Activated CD4-positive, alpha-beta T cell treated with anti-CD3 and anti-CD28 coated beads, Interleukin-2, amount 50 U/mL, for 4 hours (primary cell): ENCODE data around the gene PTPRT.

Experiments
- DNase-seq, 2 experiments: peaks; one replicate each; pipeline ENCODE4 v3.0.0-alpha.2; 2020

PTPRT gene

DNA sequence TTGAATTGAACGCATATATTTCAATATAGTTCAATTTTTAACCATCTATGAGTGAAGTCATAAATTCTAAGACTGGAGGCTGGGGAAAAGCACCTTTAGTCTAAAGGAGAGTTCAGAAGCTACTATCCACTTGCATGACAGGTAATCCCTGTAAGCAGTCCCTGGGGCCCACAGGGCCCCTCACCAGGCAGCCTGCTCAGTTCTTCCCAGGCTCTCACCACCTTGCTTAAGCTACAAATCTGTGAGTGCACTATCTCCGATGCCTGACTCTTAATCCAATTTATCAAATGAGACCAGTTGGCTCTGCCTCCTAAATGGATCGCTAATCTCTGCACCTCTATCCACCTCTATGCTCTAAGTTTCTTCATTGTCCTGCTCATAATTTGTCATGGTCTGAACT is 413.8 kb downstream of the PTPRT start:
- no peak for DNase-seq

DNA sequence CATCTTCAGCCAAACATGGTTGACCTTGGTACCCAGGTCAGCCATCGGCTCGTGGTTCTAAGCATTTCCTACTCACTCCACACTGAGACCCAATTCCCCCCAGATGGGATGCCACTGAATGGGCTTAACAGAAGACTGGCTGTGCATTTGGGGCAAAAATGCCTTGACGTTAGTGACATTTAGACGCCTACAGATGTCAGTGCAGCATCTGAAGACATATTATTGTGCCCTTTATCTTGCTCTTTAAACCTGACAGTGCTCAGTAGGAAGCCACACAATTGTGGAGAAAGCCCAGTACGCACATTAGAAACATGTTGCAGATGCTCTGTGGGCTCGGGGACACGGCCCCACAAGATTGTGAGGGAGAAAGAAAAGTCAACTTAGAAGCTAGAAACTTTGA is 414.7 kb downstream of the PTPRT start:
- no peak for DNase-seq

DNA sequence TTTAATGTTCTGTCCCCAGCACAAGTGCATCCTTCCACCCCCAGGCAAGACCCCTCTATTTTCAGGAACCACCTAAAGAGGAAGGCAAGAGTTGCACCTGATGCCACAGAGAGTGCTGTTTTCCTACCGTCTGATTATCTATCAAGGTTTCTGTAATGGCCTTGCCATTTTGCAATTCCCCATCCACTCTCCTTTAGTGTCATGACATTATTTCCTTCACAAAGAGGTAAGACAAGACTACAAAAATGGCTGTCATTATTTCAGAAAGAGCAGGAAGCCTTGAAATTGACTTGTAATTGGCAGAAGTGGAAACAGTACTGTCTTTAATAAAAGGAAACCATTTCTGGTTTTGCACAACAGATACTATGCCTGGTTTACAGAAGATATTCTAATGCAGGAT is 426.7 kb downstream of the PTPRT start:
- DNase-seq: no peak

DNA sequence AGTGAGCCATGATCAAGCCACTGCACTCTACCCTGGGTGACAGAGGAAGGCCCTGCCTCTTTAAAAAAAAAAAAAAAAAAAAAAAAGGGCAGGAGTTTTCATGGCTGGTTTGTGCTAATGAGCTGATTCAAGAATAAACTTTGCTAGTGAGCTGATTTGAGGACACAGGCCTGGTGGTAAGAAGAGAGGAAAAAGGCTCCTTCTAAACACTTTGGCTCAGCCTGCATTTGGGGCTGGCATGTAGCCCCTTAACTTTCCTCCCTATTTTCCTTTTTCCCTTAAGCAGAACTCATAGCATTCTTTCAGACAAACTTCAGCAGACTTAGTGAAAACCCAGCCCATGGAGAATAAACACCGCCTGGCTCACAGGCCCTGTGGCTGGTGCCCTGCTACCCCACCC is 432.7 kb downstream of the PTPRT start:
- DNase-seq: no peak

DNA sequence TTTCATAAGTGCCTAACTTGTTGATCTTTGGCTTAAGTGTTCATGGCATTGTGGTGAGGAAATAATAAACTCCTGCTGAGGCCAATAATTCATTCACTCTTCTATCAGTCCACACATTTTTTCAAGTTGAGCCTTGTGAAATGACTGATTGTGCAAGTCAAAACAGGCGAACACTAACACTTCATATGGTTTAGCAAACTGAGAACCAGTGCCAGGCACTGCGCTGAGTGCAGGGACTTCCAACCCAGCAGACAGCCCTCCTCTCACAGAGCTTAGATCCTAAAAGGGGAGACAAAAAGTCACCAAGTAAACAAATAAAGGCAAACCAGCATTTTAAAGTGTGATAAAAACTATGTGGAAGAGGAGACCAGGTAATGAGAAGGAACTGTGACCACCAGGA is 435.0 kb downstream of the PTPRT start:
- DNase-seq: no peak

DNA sequence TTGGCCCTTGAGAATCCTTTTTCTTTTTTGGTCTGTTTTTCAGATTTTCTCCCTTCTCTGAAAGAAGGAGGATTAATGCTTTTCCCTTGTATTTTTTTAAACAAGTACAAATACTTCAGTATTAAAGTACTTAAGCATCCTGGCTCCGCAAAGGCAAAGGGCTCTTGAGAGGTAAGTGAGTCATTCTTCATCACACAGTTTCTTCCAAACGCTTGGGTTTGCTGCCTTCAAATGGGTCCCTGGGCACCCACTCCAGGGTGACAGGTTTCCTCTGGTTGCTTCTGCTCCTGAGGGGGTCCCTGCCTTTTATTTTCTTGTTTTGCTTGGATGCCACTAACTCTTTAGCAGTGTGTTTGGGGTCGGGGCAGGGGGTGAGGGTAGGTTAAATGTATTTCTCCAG is 437.1 kb downstream of the PTPRT start:
- DNase-seq: no peak

DNA sequence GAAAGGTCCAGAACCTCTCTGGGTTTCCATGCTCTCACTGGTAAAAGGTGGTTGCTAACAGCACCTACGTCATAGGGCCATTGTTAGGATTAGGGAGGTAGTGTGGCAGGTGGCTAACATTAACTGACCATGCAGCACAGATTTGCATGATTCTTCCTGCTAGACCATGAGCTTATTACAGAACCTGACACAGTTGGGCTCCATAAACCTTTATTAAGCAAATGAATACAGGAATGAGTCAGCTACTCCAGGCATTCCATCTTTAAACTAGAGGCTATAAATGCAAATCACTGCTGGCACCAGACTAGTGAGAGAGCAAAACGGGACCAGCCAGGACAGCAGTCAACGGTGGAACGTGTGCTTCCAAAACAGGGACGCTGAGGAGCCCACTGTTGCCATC is 440.1 kb downstream of the PTPRT start:
- no peak for DNase-seq

- DNase-seq: no peak
Observed at GRCh38 chr20:42747765-42748411, 441.8 kb downstream of the PTPRT start.

DNA sequence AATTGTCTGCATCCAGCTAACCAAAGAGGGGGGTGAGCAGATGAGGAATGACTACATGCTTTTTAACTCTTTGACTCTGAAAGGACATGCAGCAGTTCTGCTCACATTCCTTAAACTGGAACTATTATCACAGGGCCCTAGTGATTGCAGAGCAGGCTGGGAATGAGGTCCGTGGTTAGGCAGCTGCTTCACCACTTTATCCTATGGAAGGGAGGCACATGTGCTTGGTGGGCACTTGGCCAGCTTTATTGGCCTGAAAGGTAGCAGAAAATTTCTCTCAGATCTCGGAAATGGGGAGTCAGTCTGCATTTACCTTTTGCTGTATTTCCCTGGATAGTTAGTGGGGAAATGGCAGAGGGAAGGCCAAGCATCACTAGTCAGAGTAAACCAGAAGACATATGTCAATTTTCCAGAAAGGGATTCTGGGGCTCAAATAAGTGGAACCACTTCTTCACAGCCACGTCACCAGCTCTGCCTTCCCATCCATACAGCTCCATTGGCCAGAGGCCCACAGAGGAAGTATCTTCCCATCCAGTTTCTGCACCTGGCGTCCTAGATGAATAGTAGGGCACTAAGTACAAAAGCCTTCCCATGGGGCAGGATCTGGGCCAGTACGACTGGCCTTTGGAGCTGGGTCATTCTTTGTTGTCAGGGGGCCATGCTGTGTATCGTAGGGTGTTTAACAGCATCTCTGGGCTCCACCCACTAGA is 444.8 kb downstream of the PTPRT start:
- no peak for DNase-seq

DNA sequence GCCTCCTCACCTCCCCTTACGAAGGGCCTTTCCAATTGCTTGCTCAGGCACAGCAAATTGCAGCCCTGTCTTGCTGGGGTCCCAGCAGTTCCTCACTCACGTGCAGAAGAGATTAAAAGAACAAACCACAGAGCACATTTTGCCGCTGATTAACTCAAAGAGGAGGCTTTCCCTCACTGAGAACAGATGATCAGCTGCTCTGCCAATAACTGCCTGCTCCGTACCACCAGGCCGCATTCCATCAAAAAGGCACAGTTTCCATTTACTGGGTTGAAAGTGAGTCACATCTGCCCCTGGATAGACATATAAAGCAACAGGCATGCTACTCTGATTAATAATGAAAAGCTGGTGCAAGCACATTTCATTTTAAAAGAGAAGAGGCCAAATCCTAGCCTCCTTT is 446.8 kb downstream of the PTPRT start:
- DNase-seq: no peak

DNA sequence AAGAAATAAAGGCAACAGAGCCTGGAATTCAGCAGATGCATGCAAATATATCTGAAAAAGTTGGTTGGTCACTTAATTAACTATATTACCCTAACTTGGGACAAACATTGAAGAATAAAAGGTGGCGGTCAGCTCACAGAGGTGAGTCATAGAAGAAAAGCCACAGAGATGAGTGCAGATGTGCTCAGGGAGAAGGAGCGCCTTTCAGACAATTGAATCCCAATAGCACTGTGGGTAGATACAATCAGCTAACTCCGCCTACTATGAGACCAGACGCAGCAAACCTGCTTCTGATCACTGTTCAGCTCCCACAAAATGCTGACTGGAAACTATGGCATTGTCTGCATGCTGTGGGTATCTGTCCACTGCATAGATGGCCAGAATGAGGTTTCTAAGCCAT is 447.8 kb downstream of the PTPRT start:
- DNase-seq: no peak

DNA sequence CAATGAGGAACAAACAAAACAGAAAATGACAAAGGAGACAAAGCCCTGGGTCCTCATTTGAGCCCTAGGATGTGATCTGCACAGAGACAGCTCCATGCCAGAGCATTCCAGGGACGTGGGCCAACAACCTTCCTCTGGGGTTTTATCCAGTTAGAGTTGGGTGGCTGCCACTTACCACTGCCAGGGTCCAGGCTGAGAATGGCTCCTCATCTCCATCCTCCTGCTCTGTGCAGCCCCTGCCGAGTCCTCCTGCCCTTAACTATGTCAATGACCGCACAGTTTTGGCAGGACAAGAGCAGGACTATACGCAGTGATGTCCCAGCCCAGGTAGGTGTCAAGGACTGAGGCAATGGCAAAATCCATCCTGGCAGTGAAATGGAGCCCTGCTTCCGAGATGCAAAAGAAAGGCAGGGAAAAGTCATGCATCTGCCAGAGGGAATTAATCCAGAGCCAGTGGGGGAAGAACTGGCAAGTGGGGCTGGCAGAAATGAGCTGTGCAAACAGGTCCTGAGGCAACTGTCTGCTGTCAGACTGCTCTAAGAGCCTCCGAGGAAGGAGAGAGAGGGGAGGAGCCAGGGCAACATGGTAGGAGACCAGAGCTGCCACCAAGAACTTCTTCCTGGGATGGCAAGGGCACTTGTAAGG is 449.4 kb downstream of the PTPRT start:
- no peak for DNase-seq

DNA sequence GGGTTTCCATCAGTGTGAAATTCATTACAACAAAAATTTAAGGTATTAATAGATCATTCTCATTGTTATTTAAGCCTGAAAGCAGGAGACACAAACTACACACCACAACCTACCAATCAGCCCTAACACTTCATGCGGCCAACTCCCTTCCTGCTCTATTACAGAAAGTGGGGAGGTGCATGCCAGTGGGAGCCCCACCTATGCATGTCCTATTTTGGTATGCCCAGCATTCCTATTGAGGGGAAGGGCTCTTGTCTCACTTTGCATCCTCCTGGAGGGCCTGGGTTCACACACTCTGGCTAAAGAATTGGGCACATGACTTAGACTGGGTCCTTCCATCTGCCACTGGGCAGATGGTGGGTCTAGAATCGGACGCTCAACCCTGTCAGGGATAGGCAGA is 450.0 kb downstream of the PTPRT start:
- DNase-seq: no peak

DNA sequence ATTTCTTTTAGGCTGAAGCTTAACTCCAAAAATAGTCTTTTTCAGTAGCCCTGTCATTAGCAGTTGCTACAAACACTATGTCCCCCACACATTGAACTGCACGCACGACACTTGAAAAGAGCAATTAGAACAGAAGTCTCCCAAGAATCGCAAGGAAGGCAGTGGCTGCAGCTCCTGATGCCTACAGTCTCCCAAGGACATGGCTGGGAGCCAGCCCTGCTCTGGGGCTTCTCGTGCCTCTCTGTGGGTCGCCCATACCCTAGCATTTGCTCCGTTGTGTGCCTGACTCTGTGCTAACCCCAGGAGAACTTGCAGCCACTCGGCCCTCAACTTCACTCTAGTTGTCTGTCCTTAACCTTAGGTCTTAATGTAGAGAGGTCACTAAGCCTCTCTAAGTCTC is 454.2 kb downstream of the PTPRT start:
- no peak for DNase-seq

GRCh38 chr20:42734660-42735368 is 454.9 kb downstream of the PTPRT start:
- DNase-seq: no peak

- DNase-seq: no peak
Observed at GRCh38 chr20:42721923-42722322, 467.8 kb downstream of the PTPRT start.

DNA sequence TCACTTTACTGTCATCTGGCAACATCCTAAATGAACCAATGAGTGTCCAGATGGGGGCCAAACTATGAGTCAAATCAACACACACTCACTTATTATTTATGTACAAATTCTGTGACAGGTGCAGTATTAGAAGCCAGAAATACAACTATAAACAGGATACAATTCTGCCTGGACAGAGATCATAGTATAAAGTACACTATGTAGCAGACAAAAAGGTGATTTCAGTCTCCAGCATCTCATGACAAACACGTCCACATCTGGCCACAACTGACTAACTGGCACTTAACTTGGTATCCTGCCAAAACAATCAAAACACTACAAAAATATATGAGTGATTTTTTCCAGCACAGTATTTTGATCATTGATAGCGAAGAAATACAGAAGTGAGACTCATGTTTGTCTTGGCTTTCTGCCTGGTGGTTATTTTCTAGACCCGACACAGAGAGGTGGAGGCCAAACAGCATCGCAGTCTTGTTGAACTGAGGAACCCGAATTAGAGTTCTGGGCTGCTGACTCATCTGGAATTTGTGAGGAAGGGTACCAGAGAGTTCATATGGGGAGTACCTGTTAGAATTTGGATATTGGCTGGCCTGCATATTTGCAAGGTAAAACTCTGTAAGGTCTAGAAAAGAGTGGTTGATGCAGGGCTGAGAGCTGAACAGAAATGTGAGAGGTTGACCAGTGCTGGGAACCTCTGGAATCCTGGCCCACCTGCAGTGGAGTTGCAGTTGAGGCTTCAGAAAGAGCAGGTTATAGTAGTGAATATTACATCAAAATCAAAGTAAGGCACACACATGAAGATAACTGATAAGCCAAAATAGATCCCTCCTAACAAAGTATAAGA is 475.2 kb downstream of the PTPRT start:
- no peak for DNase-seq

- no peak for DNase-seq
Observed at GRCh38 chr20:42708266-42708665, 481.4 kb downstream of the PTPRT start.

DNA sequence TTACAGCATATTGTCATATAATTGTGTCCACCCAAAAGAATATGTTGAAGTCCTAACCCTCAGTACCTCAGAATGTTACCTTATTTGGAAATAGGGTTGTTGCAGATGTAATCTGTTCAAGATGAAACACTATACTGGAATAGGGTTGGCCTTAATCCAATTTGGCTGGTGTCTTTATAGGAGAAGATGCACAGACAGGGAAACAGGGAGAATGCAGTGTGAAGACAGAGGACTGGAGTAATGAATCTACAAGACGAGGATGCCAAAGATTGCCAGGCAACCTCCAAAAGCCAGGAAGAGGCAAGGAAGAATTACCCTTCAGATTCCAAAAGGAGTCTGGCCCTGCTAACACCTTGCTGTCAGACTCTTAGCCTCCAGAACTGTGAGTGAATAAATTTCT is 482.9 kb downstream of the PTPRT start:
- no peak for DNase-seq

DNA sequence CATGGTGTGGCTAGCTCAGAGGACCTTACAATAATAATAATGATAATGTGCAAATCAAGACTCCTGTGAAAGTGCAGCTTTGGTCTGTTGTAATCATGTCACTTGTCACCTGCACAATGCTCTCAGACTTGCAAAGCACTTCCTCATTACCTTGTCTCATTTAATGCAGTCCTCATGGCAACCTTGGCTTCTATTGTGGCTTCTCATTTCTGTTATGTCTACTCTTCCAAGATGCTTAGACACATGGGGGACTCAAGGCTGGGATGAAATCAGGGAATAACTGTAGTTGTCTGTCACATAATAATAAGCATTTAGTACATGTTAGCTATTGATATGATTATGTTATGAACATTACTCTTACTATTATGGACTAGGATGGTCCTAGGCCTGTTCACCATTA is 484.2 kb downstream of the PTPRT start:
- no peak for DNase-seq

DNA sequence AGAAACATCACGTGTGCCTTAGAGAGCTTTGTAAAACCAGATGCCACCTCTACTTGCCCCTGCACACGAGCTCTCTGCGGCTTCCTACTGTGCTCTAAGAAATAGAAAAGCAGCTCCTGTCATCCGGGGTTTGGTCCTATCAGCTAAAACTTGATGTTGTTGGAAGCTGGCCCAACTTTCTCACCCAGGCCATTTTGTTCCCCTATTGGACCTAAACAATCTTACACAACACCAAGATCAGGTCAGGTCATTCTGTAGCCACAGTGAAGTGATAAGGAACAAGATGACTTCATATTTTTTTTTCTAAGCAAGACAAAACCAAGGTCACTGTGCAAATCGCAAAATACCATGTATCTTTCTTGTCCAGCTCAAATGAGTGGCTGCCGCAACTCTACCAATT is 486.0 kb downstream of the PTPRT start:
- DNase-seq: no peak

DNA sequence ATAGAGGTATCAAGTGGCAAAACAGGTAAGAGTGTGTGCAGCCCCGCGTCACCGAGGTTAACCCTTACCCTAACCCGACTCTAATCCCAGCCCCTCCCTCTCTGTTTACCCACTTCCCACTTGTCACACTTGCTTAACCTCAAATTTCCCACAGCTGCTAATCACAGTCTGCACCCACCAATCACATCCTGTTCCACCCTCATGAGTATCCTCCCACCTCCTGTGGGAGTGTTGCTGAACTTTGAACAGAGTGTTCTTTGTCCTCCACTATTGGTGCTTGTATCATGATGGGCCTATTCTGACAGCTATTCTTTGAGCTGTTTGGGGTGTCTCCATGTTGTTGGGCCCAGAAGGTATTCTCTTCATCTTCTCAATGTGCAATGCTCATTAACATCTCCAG is 487.8 kb downstream of the PTPRT start:
- DNase-seq: no peak

DNA sequence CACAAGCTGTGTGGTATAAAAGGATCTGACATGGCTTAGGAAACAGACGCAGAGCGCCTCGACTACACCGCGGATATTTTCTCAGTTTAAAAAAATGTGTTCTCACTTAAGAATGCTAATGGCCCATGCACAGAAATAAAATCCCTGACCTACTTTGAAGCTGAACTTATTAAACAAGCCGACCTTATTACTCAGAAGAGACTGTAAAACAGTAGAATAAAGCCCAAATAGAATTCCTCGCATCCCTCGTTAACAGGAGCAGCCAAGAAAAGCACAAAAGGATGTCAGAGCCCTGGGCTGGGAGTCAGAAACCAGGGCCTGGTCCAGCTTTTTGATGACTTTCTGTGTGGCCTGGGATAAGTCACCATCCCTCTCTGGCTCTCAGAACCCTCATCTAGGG is 489.3 kb downstream of the PTPRT start:
- no peak for DNase-seq
